ENCODE data around the gene ANO10.
"Not testable (repeated sequence)": the region's sequence is repeated elsewhere in the genome, so short reads cannot be mapped to it uniquely, and the experiment has no call there.

ANO10 gene

GRCh38 chr3:43581343-43581742, 40.5 kb downstream of the ANO10 start:
- no peak for DNase-seq (ENCODE audit: low read depth)

- no peak for DNase-seq (ENCODE audit: low read depth)
Observed at GRCh38 chr3:43580181-43580580, 41.6 kb downstream of the ANO10 start.

- no peak for DNase-seq (ENCODE audit: low read depth)
Observed at GRCh38 chr3:43573576-43573975, 48.2 kb downstream of the ANO10 start.

- not testable (repeated sequence) for DNase-seq (ENCODE audit: low read depth)
Observed at GRCh38 chr3:43565661-43566341, 56.0 kb downstream of the ANO10 start.

- no peak for DNase-seq (ENCODE audit: low read depth)
Observed at GRCh38 chr3:43559961-43560360, 61.9 kb downstream of the ANO10 start.

GRCh38 chr3:43558171-43558570, 63.6 kb downstream of the ANO10 start:
- DNase-seq (ENCODE audit: low read depth), result no peak

GRCh38 chr3:43549626-43550290, 72.1 kb downstream of the ANO10 start:
- no peak for DNase-seq (ENCODE audit: low read depth)

- not testable (repeated sequence) for DNase-seq (ENCODE audit: low read depth)
Observed at GRCh38 chr3:43544277-43544676, 77.5 kb downstream of the ANO10 start.

GRCh38 chr3:43542328-43543043, 79.3 kb downstream of the ANO10 start:
- no peak for DNase-seq (ENCODE audit: low read depth)

- DNase-seq (ENCODE audit: low read depth), result no peak
Observed at GRCh38 chr3:43540624-43541023, 81.2 kb downstream of the ANO10 start.

GRCh38 chr3:43539321-43539720, 82.5 kb downstream of the ANO10 start:
- no peak for DNase-seq (ENCODE audit: low read depth)

- no peak for DNase-seq (ENCODE audit: low read depth)
Observed at GRCh38 chr3:43537225-43537624, 84.6 kb downstream of the ANO10 start.

GRCh38 chr3:43534675-43535074, 87.1 kb downstream of the ANO10 start:
- DNase-seq (ENCODE audit: low read depth), result no peak

- DNase-seq (ENCODE audit: low read depth), result no peak
Observed at GRCh38 chr3:43533009-43533408, 88.8 kb downstream of the ANO10 start.

GRCh38 chr3:43531835-43532234, 90.0 kb downstream of the ANO10 start:
- no peak for DNase-seq (ENCODE audit: low read depth)

GRCh38 chr3:43528498-43529099, 93.2 kb downstream of the ANO10 start:
- no peak for DNase-seq (ENCODE audit: low read depth)

- DNase-seq (ENCODE audit: low read depth), result no peak
Observed at GRCh38 chr3:43526956-43527355, 94.9 kb downstream of the ANO10 start.

- DNase-seq (ENCODE audit: low read depth), result no peak
Observed at GRCh38 chr3:43525941-43526607, 95.7 kb downstream of the ANO10 start.

GRCh38 chr3:43525386-43525785, 96.4 kb downstream of the ANO10 start:
- DNase-seq (ENCODE audit: low read depth), result no peak

- no peak for DNase-seq (ENCODE audit: low read depth)
Observed at GRCh38 chr3:43523454-43524053, 98.3 kb downstream of the ANO10 start.

- DNase-seq (ENCODE audit: low read depth), result no peak
Observed at GRCh38 chr3:43522727-43523362, 99.0 kb downstream of the ANO10 start.
